Measurements from ENCODE around the gene MYL7.
"Not testable (repeated sequence)": the region's sequence is repeated elsewhere in the genome, so short reads cannot be mapped to it uniquely, and the experiment has no call there.

Gene MYL7

DNA sequence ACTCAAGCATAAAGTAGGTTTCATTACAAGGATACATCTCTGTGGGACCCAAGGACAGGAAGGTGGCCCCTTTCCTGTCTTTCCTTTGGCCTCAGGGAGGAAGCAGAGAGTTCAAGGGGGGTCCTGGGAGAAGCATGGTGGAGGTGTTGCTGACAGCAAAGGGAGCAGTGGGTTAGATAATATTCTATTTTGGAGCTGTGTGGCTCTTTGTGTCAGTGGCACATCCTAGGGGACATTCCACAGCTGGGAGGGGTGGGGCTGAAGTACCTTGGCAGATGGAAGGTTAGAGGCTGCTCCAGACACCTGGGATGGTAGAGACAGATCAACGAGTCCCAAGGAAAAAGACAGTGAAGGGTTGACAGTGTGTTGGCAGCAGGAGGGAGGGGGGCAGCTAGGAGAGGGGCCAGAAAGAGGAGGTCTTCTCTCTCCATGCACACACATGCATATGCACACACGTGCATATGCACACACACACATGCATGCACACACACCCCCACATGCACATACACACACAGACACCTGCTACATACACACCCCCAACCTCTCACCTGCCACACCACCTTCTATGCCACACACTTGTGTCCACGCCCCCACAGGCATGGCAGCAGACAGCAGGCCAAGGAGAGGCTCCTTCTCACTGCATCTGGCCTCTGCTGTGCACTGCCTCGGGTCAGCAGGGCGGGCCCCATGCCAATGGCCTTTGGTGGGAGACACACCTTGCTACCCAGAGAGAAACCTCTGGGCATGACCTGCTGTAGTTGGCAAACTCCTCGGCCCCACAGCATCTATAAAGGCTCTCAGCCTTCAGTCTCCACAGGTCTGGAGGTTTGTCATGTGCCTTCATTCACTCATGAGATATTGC lies 12.2 kb downstream of the MYL7 start:
- no peak for DNase-seq

DNA sequence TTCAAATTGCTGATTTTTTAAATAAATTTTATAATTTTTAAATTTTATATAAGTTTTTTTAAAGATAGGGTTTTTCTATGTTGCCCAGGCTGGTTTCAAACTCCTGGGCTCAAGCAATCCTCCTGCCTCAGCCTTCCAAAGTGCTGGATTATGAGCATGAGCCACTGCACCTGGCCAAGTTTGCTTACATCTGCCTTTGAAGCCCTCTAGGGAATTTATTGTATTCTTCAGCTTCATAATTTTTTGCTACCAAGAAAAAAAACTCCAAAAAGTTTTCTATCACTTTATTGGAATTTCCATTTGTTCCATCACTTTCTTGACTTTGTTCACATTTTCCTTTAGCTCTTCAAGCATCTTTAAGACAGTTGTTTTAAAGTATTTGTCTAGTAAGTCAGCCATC lies 14.0 kb downstream of the MYL7 start:
- DNase-seq, result no peak

DNA sequence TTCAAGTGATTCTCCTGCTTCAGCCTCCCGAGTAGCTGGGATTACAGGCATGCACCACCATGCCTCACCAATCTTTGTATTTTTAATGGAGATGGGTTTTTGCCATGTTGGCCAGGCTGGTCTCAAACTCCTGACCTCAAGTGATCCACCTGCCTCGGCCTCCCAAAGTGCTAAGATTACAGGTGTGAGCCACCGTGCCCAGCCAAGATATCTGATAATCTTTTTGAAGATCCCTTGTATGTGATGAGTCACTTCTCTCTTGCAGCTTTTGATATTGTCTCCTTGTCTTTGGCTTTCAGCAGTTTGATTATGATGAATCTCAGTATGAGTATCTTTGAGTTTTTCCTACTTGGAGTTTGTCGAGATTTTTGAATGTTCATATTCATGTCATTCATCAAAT lies 14.6 kb downstream of the MYL7 start:
- not testable (repeated sequence) for DNase-seq

DNA sequence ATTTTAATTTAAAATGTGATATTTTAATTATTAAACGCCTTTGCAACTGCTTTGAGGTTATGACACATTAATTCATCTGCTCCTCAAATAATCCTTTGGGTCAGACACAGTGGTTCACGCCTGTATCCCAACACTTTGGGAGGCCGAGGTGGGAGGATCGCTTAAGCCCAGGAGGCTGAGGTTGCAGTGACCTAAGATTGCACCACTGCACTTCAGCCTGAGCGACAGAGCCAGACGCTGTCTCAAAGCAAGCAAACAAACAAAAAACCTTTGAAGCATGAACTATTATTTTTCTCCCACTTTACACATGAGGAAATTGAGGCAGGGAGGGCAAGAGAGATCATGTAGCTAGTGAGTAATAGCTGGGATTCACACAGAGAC lies 16.3 kb downstream of the MYL7 start:
- DNase-seq, result no peak

DNA sequence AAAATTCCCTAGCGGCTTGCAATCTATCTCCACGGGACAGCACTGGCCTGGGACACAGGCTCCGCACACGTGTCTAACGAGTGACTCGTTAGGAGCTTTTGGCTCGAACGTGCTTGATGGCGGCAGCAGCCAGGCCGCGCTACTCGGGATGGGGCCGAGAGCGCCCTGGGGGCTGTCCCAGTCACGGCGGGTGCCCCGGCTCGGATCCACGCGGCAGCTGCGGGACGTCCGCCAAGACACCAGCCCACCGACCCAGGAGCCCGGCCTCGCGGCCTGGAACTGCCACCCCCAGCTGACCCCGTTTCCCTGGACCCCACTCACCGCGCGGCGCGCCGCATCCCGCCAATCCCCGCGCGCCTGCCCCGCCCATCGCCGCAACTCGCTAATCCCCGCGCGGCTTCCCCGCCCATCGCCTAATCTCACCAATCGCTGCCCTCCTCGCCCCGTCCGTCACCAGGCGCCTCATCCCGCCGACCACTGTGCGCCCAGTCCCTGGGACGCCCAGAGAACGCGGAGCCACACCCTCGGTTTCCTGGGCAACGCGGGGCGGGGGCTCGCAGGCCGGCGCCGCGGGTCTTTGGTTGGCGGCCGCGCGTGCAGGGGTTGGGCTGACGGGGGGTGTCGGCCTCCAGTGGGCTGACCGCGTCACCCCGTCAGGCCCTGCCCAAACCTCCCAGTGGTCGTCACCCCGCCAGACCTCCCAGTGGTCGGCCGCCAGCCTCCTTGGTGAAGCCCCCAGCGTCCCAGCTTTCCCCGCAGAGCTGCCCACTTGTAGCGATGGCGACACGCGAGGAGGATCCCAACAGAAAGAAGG lies 17.7 kb downstream of the MYL7 start, which contains the start of gene POLD2:
Gene POLD2, minus strand, starts transcription at position 359 of the 814 bp plus-strand sequence. CDS start 1,495 bp downstream, outside the sequence.
- peak; percentile 61 for DNase-seq

DNA sequence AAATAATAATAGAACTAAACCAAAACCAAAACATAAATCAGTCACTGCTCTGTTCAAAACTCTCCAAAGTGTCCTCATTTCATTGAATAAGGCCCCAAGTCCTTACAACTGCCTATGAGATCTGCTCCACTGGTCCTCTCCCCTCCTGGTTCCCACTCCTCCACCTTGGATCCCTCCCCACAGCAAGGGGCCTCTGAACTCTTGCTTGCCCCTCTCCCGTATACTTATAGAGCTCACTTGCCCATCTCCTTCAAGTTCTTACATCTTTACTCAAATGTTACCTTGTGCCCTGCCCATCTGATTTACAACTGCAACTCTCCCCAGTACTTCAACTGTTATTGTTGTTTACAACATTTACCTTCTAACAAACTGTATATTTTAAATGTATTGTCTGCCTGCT lies 18.6 kb downstream of the MYL7 start:
- no peak for DNase-seq

DNA sequence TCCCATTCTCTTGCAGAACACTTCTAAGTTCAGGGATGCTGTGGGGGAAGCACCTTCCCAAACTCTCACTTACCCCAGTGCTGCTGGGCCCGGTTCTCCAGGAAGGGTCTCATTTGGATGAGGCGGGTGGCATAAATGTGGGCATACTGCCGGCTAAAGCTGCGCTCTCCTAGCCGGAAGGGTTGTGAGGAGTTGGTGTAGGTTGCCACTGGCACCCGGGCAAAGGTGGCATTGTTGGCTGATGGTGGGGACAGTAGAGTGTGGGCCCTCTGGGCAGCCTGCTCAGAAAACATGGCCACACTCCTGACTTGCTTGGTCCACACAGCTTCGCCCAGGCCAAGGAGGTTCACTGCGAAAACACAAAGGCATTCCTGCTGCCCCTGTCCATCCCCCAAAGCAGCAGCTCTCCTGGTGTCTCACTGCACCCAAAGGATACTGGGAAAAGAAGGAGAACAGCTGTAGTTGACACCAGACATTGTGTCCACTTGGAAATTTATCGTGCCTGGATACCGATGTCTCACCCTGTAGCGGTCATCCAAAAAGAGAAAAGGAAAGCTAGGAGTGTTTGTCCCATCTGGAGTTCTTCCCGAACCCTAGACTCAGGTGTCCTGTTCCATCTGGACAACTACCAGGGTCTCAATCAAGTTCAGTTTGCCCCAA lies 19.2 kb downstream of the MYL7 start:
- DNase-seq, result no peak

DNA sequence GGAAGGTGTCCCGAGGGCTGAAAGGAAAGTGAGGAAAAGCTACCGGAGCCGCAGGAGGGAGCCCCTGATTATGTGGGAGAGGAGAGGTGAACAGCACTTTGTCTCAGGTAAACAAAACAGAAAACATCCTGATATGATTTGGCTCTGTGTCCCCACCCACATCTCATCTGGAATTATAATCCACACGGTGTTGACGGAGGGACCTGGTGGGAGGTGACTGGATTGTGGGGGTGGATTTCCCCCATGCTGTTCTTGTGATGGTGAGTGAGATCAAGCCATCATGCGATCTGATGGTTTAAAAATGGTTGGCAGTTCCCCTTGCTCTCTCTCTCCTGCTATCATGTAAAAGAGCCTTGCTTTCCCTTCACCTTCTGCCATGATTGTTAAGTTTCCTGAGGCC lies 20.7 kb downstream of the MYL7 start:
- DNase-seq, result no peak

DNA sequence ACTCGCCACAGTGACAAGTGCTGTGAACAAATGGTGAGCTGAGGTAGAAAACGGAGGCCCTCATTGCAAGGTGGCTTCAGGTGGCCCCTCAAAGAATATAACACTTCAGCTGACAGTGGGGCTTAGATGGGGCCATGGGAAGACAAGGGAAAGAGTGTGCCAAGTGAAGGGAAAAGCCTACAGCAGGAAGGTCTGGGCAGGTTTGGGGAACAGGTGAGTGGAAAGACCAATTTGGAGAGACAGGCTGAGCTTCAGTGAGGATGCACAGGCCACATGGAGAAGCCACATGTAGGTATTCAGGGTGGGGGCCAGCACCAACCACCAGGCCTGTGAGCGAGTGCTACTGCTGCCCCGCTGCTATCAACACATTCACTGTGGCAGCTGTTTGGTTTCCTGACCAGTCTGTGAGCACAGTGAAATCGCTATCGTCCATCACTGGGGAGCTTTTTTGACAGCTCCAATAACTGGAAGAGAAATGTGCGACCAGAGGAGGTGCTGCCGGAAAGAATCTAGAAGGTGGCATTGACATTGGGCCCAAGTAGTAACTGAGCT lies 21.2 kb downstream of the MYL7 start:
- DNase-seq, result no peak

DNA sequence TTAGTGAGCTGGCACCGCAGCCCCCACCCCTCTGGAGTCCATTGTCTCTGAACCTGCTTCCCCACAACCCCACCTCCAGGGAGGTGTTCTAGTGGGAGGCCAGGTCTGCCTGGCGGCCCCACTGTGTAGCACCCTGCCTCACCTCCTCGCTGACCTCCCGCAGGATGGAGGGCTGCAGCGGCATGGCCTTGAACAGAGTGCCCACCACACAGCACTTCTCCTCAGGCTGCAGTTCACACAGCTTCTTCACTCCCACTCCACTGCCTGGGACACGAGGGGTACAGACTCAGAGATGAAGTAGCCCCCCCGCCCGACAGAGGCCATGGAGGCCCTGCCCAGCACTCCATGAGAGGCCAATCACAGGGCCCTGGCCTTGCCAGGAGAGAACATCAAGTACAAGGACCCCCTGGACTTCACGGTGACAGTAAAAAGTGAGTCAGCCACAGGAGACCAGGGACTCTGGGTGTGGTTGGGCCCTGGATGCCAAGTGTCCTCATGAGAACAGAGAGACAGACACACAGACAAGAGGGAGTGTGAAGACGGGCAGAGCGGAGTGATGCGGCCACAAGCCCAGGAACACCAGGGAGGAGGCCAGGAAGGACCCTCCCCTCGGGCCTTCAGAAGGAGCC lies 23.2 kb downstream of the MYL7 start:
- DNase-seq, result no peak

DNA sequence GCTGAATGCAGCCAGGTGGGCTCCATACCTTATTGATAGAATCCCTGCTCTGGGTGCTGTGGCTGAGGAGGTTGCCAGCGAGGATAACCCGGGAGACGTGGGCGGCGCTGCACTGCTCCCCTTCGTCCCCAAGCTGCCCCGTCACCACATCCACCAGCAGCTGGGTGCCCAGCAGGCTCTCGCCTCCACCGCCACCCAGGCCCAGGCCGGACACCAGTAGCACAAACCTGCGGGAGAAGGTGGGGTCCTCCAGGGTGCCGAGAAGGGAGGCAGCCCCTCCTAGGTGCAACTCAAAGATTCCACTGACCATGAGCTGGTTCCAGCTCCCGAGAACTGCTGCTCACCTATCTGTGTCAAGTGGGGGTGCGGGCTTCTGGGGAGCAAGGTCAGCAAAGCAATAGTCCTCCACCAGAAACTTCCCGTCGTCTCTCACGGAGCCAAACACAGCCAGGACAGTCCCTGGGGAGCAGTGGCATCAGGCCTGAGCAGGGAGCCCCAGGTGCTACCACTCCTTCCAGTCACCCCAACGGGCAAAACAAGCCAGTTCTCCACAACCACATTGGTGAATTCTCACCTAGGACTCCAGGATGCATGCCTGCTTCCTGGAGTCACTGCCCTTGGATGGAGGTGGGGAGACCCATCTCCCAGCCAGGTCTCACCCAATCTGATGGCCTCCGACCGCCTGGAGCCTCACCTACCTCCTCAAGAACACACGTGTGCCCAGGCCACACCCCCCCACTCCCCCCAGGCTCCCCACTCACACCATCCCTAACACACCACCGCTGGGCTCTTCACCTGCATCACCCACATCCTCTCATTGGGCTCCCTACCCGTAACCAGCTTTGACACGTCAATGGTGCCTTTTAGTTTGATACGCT lies 24.1 kb downstream of the MYL7 start:
- DNase-seq, result no peak

DNA sequence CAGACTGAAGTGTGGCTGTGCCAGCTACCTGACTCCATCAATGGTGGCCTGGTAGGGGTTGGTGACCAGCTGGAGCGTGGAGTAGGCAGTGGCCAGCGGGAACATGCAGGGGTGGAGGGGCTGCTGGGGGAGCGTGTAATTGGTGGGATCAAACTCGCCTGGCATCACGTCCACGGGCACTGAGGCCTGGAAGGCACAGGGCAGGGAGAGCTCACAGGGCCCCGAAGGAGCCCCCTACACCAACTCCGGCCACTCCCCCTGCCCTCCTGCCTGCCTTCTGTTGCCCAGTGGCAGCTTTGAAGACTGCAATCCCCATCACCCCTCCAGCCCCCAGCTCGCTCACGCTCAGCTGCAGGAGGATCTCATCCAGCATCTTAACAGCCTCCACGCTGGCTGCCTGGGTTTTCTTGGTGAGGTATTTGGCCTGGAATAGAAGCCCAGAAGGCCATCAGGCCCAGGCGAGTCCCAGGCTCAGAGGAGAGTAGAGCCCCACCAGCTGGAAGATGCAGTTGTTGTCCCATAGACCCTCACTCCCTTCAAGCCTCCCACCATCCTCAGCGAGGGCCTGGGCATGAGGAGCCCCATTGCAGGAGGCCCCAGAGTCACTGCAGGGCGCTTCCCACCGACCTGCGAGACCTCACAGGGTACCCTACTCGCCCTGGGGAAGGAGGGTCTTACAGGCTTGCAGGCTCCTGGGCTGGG lies 24.9 kb downstream of the MYL7 start:
- DNase-seq, result no peak

DNA sequence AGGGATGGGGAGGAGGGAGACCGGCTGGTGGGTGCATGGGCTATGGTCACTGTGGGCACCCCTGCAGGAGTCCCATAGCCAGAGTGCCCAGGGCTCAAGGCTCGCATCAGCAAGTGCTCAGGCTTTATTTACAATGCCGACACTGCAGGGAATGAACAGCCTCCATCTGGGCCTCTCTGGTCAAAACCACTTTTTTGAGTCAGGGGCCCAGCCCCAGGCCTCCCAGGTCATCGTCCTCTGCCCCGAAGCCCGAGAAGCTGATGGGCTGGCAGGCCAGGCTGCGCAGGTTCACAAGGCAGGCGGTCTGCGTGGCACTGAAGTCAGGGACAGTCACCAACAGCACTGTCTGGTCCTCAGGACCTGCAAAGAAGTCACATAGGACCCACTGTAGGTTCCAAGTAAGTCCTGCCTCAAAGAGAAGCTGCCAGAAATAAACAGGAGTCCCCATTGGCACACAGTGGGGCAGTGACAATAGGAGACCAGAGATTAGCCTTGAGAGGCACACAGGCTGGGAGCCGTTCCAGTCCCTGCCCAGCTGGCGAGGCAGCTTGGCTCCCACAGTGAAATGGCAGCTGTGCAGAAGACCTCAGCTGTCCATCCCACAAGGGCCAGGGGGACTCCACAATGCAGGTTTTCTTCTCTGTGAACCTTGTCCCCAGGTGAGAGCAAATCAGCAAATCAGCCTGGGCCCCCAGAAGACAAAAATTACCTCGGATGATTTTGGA lies 26.4 kb downstream of the MYL7 start:
- DNase-seq, result no peak

DNA sequence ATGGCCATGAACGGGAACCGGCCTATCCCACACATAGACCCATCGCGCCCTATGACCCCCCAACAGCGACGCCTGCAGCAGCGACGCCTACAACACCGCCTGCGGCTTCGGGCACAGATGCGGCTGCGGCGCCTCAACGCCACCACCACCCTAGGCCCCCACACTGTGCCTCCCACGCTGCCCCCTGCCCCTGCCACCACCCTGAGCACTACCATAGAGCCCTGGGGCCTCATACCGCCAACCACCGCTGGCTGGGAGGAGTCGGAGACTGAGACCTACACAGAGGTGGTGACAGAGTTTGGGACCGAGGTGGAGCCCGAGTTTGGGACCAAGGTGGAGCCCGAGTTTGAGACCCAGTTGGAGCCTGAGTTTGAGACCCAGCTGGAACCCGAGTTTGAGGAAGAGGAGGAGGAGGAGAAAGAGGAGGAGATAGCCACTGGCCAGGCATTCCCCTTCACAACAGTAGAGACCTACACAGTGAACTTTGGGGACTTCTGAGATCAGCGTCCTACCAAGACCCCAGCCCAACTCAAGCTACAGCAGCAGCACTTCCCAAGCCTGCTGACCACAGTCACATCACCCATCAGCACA lies 27.3 kb downstream of the MYL7 start:
- no peak for DNase-seq

DNA sequence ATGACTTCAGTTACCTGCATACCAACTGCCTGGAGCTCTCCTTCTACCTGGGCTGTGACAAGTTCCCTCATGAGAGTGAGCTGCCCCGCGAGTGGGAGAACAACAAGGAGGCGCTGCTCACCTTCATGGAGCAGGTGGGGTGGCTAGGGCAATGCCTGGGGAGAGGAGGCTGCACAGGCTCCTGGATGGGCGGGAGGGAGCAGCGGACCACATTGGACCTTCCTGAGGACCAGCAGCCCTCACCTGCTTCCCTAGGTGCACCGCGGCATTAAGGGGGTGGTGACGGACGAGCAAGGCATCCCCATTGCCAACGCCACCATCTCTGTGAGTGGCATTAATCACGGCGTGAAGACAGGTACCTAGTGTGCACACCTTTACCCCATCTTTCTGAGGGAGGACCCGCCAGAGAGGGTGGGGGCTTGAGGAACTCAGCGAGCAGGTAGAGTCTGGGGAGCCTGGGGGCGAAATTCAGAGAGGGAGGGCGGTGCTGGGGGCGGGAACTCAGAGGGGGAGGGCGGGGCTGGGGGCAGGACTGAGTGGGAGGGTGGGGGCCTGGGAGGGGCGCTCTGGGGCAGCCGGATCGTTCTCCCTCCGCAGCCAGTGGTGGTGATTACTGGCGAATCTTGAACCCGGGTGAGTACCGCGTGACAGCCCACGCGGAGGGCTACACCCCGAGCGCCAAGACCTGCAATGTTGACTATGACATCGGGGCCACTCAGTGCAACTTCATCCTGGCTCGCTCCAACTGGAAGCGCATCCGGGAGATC lies 28.0 kb downstream of the MYL7 start:
- no peak for DNase-seq

DNA sequence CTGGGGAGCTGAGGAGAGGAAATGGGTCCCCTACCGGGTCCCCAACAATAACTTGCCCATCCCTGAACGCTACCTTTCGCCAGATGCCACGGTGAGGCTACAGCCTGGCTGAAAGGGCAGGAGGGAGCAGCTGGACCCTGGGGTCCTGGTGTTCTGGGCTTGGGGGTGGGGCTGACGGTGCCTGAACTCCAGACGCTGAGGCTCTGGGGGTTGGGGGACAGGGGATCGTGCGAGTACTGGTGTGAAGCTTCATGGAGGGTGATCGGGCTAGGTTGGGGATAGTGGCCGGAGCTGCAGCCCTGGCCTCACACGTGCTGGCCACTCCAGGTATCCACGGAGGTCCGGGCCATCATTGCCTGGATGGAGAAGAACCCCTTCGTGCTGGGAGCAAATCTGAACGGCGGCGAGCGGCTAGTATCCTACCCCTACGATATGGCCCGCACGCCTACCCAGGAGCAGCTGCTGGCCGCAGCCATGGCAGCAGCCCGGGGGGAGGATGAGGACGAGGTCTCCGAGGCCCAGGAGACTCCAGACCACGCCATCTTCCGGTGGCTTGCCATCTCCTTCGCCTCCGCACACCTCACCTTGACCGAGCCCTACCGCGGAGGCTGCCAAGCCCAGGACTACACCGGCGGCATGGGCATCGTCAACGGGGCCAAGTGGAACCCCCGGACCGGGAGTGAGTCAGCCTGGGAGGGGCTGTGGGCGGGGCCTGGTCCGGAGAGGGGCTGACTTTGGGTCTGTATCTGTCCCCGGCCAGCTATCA lies 28.7 kb downstream of the MYL7 start:
- no peak for DNase-seq

DNA sequence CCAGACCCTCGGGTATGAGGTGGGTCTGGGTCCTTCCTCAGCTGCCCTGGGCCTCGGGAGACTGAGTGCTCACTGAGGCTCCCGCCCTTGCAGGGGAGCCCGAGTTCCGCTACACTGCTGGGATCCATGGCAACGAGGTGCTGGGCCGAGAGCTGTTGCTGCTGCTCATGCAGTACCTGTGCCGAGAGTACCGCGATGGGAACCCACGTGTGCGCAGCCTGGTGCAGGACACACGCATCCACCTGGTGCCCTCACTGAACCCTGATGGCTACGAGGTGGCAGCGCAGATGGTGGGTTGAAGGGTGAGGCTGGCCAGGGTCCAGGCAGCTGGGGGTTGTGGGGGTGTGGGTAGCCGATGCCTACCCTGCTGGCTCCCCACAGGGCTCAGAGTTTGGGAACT lies 29.4 kb downstream of the MYL7 start:
- no peak for DNase-seq
